Endodermal cell (in vitro differentiated cells): Measurements from ENCODE around the gene ATP5PO. TPM values are rescaled to one million over a fixed set of nuclear protein-coding genes. Genes with fewer than 3 reads are reported as not detected.

Experiments used
- DNase-seq: peaks from one replicate; pipeline ENCODE4 v3.0.0-alpha.2; 2017
- H3K27ac ChIP-seq: 2 replicates; pipeline ENCODE4 v1.5.1; 2013; ENCODE audit warnings: mild to moderate bottlenecking, low read depth, low read length, moderate library complexity
- H3K27me3 ChIP-seq: 2 replicates; pipeline ENCODE4 v1.6.1; 2013; ENCODE audit warnings: mild to moderate bottlenecking, low read length, moderate library complexity; ENCODE audit not compliant: insufficient read depth, control insufficient read depth, poor library complexity, severe bottlenecking
- H3K36me3 ChIP-seq: 2 replicates; pipeline ENCODE4 v1.7.0; 2013; ENCODE audit warnings: mild to moderate bottlenecking, low read length, moderate library complexity; ENCODE audit not compliant: control insufficient read depth, insufficient read depth
- H3K4me1 ChIP-seq: one replicate; pipeline ENCODE4 v1.7.0; 2013; ENCODE audit warnings: low read length; ENCODE audit not compliant: control insufficient read depth, insufficient read depth
- H3K4me3 ChIP-seq: 2 replicates; pipeline ENCODE4 v1.5.1; 2013; ENCODE audit warnings: mild to moderate bottlenecking, low read length, moderate library complexity
- H3K9ac ChIP-seq: 2 replicates; pipeline ENCODE4 v1.6.1; 2013; ENCODE audit warnings: mild to moderate bottlenecking, low read length, moderate library complexity; ENCODE audit not compliant: poor library complexity, severe bottlenecking; ENCODE audit errors: extremely low read depth
- H3K9me3 ChIP-seq: 2 replicates; pipeline ENCODE4 v1.6.1; 2013; ENCODE audit warnings: mild to moderate bottlenecking, low read length, moderate library complexity; ENCODE audit not compliant: control insufficient read depth
- H3K27ac Mint-ChIP-seq: 2 replicates; pipeline ENCODE4 v1.8.0; 2020; ENCODE audit warnings: mixed read lengths
- H3K27me3 Mint-ChIP-seq: 2 replicates; pipeline ENCODE4 v1.8.0; 2021; ENCODE audit warnings: mild to moderate bottlenecking, mixed read lengths; ENCODE audit not compliant: insufficient read depth
- H3K36me3 Mint-ChIP-seq: 2 replicates; pipeline ENCODE4 v1.8.0; 2020; ENCODE audit warnings: low read depth, mixed read lengths
- H3K4me1 Mint-ChIP-seq: 2 replicates; pipeline ENCODE4 v1.8.0; 2020; ENCODE audit warnings: mixed read lengths
- H3K4me3 Mint-ChIP-seq: 2 replicates; pipeline ENCODE4 v1.8.0; 2020; ENCODE audit warnings: mild to moderate bottlenecking, moderate library complexity, mixed read lengths
- H3K9me3 Mint-ChIP-seq: 2 replicates; pipeline ENCODE4 v1.8.0; 2020; ENCODE audit warnings: mild to moderate bottlenecking, mixed read lengths
- CTCF ChIP-seq: fragments of 200-600 bp; sonication (generic); conservative IDR thresholded peaks from 2 replicates; pipeline ENCODE4 v1.5.0; 2021; ENCODE audit warnings: antibody characterized with exemption, mild to moderate bottlenecking
- WGBS, 2 experiments: methylation state at CpG; one replicate each; pipeline versions ENCODE4 v1.1.5 to v1.1.7; 2013; ENCODE audit warnings: missing lambda C conversion rate in 2 of 2, mixed read lengths in 1 of 2; ENCODE audit not compliant: insufficient coverage in 1 of 2, insufficient read length in 1 of 2; 5-methylcytosine and 5-hydroxymethylcytosine counted together
- long read RNA-seq, 4 experiments: library from polyadenylated mRNA in 2 of 4; library from RNA in 1 of 4; library from capped mRNA in 1 of 4; stranded (forward) in 3 of 4; unstranded in 1 of 4; transcript quantifications; one replicate each; pipeline ENCODE4 v2.0.0, GENCODE V29; 2020 to 2021; ENCODE audit warnings: inconsistent platforms in 1 of 4
- polyA plus RNA-seq, 2 experiments: library from polyadenylated mRNA; stranded (reverse); fragments of 50-300 nt; gene quantifications; one replicate each; pipeline ENCODE4 v1.2.3, GENCODE V29; 2013
- total RNA-seq, 2 donors: library from RNA; stranded (reverse); fragmentation: NEBNext Ultra II Directional in 1 of 2; extraction: Animal tissue kit (Norgen Biotek cat#: 25700) in 1 of 2; gene quantifications; 2 replicates in 1 of 2; 3 replicates in 1 of 2; pipeline ENCODE4 v1.2.1, GENCODE V29; 2021

ATP5PO gene
- total RNA-seq: 100 to 1,000 TPM; 223 to 252 TPM
- polyA plus RNA-seq (2013, experiment 1 of 2): 337 TPM
- 295 TPM for polyA plus RNA-seq (2013, experiment 2 of 2)
- long read RNA-seq, experiment 1, transcript ATP5PO-201 (7 exons, 932 nt): major isoform, 100 of 149 reads
- long read RNA-seq, experiment 1, partial matches to known transcripts: 17 of 149 reads
- long read RNA-seq, experiment 1, other reads (novel, unspliced or antisense): 30 of 149 reads
- long read RNA-seq, experiment 2, transcript ATP5PO-201 (7 exons, 932 nt): major isoform, 168 of 174 reads
- long read RNA-seq, experiment 2, partial matches to known transcripts: 3 of 174 reads
- long read RNA-seq, experiment 2, other reads (novel, unspliced or antisense): 3 of 174 reads
- long read RNA-seq, experiment 3, transcript ATP5PO-201 (7 exons, 932 nt): major isoform, 102 of 111 reads
- long read RNA-seq, experiment 3, partial matches to known transcripts: 3 of 111 reads
- long read RNA-seq, experiment 3, other reads (novel, unspliced or antisense): 6 of 111 reads
- long read RNA-seq, experiment 4, transcript ATP5PO-201 (7 exons, 932 nt): major isoform, 22 of 32 reads
- long read RNA-seq, experiment 4, partial matches to known transcripts: 2 of 32 reads
- long read RNA-seq, experiment 4, other reads (novel, unspliced or antisense): 8 of 32 reads

GRCh38 chr21:33915368-33916199 lies at the start of gene ATP5PO:
Gene ATP5PO (minus strand): TSS chr21:33915804. CDS start chr21:33915763, 41 bp downstream.
- no peaks in the 10 kb centered on the region for H3K9me3 ChIP-seq
- peak within 1 kb of the TSS; percentile 95 for H3K4me3 ChIP-seq
- H3K27ac Mint-ChIP-seq: peak within 1 kb of the TSS; percentile 96
- H3K9ac ChIP-seq: peak within 1 kb of the TSS; percentile 85
- H3K4me3 Mint-ChIP-seq: peak within 1 kb of the TSS; percentile 96
- WGBS, 2 experiments: 0 to 1% methylated on average over 22 to 45 of the region's 45 CpGs
- H3K9me3 Mint-ChIP-seq: no peaks in the 10 kb centered on the region
- peaks cover 21% of the 10 kb centered on the region for H3K36me3 Mint-ChIP-seq
- no peaks in the 10 kb centered on the region for H3K4me1 ChIP-seq
- DNase-seq: peak; percentile 98
- no peaks in the 10 kb centered on the region for H3K27me3 ChIP-seq
- peaks cover 14% of the 10 kb centered on the region for H3K4me1 Mint-ChIP-seq
- TF ChIP-seq CTCF: no peak
- H3K27me3 Mint-ChIP-seq: no peaks in the 10 kb centered on the region
- H3K27ac ChIP-seq: peak within 1 kb of the TSS; percentile 27
- peaks cover 32% of the 10 kb centered on the region for H3K36me3 ChIP-seq

- H3K36me3 Mint-ChIP-seq: peaks cover 23% of the 10 kb centered on the region
- no peaks in the 10 kb centered on the region for H3K36me3 ChIP-seq
- peaks cover 12% of the 10 kb centered on the region for H3K4me1 Mint-ChIP-seq
- H3K9me3 ChIP-seq: peaks cover 9% of the 10 kb centered on the region
- H3K27me3 Mint-ChIP-seq: no peaks in the 10 kb centered on the region
- no peak overlapping the region for H3K4me3 Mint-ChIP-seq
- H3K9me3 Mint-ChIP-seq: peaks cover 14% of the 10 kb centered on the region
- DNase-seq: no peak
- no peak overlapping the region for H3K4me3 ChIP-seq
- 93 to 94% methylated on average over 2 to 3 of the region's 3 CpGs for WGBS, 2 experiments
- H3K4me1 ChIP-seq: no peaks in the 10 kb centered on the region
- H3K27ac ChIP-seq: no peak overlapping the region
- no peak overlapping the region for H3K9ac ChIP-seq
- no peak overlapping the region for H3K27ac Mint-ChIP-seq
- TF ChIP-seq CTCF: no peak
- H3K27me3 ChIP-seq: no peaks in the 10 kb centered on the region
Observed at GRCh38 chr21:33964706-33965325, 49.2 kb upstream of the ATP5PO start.
